ENCODE measurements around the gene ZSCAN12. TPM values are rescaled to one million over a fixed set of nuclear protein-coding genes. Genes with fewer than 3 reads are reported as not detected.

The ZSCAN12 gene
- total RNA-seq, 1 donor from 2014 or later: 16.6 TPM

DNA sequence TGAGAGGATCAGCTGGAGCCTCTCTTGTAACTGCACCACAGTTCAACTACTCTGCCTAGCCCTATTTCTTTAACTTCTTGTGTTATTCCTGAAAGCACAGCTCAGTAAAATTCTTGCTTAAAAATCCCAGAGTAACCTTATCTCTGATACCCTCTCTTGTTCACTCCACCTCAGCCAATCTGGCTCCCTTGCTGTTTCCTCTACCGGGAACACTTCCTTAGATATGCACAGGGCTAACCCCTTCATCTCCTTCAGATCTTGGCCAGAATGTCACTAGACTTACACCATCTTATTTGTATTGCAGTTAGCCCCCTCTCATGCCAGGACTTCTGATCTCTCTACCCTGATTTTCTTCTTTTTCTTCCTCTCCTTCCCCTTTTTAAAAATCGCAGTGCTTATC, 52.4 kb downstream of the ZSCAN12 start:
- Mint-ChIP-seq H3K4me1 (peaks cover 29% of the 10 kb centered on the region), H3K4me3 (peak overlapping the region; percentile 0), H3K27ac (ENCODE audit: unreplicated experiment) (no peak overlapping the region), H3K9me3 (no peaks in the 10 kb centered on the region), H3K27me3 (ENCODE audit: low read depth) (peaks cover 58% of the 10 kb centered on the region), H3K36me3 (ENCODE audit: low read depth) (no peaks in the 10 kb centered on the region)
- DNase-seq (ENCODE audit: low read depth, low spot score): no peak
- TF ChIP-seq, protein P1, sequence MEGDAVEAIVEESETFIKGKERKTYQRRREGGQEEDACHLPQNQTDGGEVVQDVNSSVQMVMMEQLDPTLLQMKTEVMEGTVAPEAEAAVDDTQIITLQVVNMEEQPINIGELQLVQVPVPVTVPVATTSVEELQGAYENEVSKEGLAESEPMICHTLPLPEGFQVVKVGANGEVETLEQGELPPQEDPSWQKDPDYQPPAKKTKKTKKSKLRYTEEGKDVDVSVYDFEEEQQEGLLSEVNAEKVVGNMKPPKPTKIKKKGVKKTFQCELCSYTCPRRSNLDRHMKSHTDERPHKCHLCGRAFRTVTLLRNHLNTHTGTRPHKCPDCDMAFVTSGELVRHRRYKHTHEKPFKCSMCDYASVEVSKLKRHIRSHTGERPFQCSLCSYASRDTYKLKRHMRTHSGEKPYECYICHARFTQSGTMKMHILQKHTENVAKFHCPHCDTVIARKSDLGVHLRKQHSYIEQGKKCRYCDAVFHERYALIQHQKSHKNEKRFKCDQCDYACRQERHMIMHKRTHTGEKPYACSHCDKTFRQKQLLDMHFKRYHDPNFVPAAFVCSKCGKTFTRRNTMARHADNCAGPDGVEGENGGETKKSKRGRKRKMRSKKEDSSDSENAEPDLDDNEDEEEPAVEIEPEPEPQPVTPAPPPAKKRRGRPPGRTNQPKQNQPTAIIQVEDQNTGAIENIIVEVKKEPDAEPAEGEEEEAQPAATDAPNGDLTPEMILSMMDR (conservative IDR thresholded peaks at IDR 0.05): no peak

DNA sequence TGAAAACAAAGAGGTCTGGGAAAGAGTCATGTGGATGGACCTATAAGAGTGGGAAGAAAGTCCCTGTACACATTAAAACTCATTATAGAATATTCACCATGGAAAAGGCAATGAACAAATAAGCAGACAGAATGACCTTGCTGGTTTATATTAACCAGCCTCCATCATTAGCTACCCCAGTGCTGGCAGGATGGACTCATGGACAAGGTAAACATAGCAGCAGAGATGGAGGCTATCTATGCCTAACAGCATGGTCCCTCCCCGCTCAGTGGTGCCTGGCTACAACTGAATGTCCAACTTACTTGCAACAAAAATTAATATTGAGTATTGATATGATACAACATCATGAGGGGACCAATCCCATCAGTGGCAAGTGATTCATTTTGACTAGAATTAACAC, 54.3 kb downstream of the ZSCAN12 start:
- DNase-seq (ENCODE audit: low read depth, low spot score): no peak
- peaks cover 59% of the 10 kb centered on the region for H3K27me3 Mint-ChIP-seq (ENCODE audit: low read depth)

DNA sequence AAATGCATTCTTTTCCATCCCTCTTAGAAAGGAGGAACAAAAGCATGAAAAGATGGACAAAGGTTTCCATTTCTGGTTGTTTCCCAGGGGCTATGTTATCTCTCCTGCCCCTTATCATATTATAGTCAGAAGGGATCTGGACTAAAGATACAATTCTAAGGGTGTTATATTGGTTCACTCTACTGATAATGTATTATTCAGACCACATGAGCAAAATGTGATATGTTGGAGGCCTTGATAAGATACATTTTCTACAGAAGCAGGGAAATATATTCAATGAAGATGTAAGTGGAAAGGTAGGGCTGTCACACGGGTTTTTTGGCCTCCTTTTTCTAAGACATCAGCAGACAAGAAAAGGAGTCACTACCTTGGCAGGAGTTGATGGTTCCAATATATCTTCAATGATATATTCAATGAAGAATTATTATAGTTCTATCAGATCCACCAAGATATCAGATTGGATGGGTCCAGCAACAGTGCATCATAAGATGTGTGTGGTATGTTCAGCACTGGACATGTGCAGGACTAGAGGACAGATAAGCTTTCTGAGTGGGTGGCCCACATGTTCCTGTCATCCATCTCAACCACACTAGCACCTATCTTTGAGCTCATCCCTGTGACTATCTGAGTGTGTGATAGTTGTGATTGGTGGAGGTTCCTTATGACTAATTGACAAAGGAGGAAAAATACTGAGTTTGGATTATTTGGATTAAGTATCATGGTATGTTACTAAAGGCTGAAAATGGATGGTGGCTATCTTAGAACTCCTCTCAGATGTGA, 55.5 kb downstream of the ZSCAN12 start:
- DNase-seq (ENCODE audit: low read depth, low spot score): no peak
- TF ChIP-seq, protein P1 (conservative IDR thresholded peaks at IDR 0.05): no peak
- Mint-ChIP-seq H3K4me3 (no peak overlapping the region), H3K27ac (ENCODE audit: unreplicated experiment) (no peak overlapping the region), H3K9me3 (no peaks in the 10 kb centered on the region), H3K27me3 (ENCODE audit: low read depth) (peaks cover 55% of the 10 kb centered on the region), H3K36me3 (ENCODE audit: low read depth) (no peaks in the 10 kb centered on the region), H3K4me1 (no peaks in the 10 kb centered on the region)

More for the DNA sequence above, 54.3 kb downstream of the ZSCAN12 start:
- peaks cover 10% of the 10 kb centered on the region for H3K4me1 Mint-ChIP-seq
- no peaks in the 10 kb centered on the region for H3K9me3 Mint-ChIP-seq
- TF ChIP-seq, protein P1 (conservative IDR thresholded peaks at IDR 0.05): no peak
- no peaks in the 10 kb centered on the region for H3K36me3 Mint-ChIP-seq (ENCODE audit: low read depth)
- H3K4me3 Mint-ChIP-seq: no peak overlapping the region
- H3K27ac Mint-ChIP-seq (ENCODE audit: unreplicated experiment): no peak overlapping the region

DNA sequence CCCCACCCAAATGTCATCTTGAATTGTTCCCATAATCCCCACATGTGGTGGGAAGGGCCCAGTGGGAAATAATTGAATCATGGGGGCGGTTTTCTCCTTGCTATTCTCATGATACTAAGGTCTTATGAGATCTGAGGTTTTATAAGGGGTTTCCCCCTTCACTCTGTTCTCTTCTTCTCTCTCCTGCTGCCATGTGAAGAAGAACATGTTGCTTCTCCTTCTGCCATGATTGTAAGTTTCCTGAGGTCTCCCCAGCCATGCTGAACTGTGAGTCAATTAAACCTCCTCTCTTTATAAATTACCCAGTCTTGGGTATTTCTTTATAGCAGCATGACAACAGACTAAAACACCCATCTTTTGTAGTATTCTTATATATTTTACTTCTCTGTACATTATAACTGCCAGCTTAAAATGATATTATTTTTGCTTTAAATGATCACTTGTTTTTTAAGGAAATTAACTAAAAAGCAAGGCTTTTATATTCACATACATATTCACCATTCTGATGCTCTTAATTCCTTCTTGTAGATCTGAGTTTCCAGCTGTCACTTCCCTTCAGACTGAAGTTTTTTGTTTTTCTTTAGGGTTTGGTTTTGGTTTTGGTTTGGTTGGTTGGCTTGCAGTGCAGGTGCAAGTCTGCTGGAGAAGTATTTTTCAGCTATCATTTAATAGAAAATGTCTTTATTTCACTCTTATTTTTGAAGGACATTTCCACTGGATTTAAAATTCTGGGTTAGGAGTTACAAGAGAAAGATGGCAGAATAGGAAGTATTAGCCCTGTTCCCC, 59.0 kb downstream of the ZSCAN12 start:
- peaks cover 27% of the 10 kb centered on the region for H3K27me3 Mint-ChIP-seq (ENCODE audit: low read depth)
- H3K4me3 Mint-ChIP-seq: no peak overlapping the region
- H3K4me1 Mint-ChIP-seq: no peaks in the 10 kb centered on the region
- H3K36me3 Mint-ChIP-seq (ENCODE audit: low read depth): no peaks in the 10 kb centered on the region
- TF ChIP-seq, protein P1 (conservative IDR thresholded peaks at IDR 0.05): no peak
- no peak for DNase-seq (ENCODE audit: low read depth, low spot score)
- no peak overlapping the region for H3K27ac Mint-ChIP-seq (ENCODE audit: unreplicated experiment)
- no peaks in the 10 kb centered on the region for H3K9me3 Mint-ChIP-seq

DNA sequence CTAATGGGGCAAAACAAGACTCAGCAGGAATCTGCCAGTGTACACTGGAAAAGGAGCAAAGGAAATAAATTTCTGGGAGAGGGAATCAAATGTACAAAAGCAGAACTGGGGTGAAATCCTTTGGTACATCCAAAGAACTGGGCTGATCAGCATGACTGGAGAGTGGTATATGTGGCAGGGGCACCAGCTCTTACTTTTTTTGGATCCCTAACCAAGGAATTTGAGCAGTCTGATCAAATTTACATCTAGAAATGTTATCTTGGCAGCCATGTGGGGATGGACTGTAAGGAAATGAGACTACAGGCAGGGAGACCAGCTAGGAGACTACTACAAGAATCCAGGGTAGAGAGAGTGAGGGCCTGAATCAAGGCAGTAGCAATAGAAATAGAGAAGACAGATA, 62.4 kb downstream of the ZSCAN12 start:
- H3K36me3 Mint-ChIP-seq (ENCODE audit: low read depth): peaks cover 7% of the 10 kb centered on the region
- peaks cover 9% of the 10 kb centered on the region for H3K9me3 Mint-ChIP-seq
- TF ChIP-seq, protein P1 (conservative IDR thresholded peaks at IDR 0.05): no peak
- no peaks in the 10 kb centered on the region for H3K4me1 Mint-ChIP-seq
- no peak for DNase-seq (ENCODE audit: low read depth, low spot score)
- no peak overlapping the region for H3K27ac Mint-ChIP-seq (ENCODE audit: unreplicated experiment)
- no peak overlapping the region for H3K4me3 Mint-ChIP-seq
- peaks cover under 1% of the 10 kb centered on the region for H3K27me3 Mint-ChIP-seq (ENCODE audit: low read depth)

All from neural crest cell (in vitro differentiated cells).